Fibroblast of lung (primary cell): ENCODE measurements around the gene APRT.

Experiments used
- CTCF ChIP-seq, 2 donors: IDR thresholded peaks in 1 of 2; conservative IDR thresholded peaks in 1 of 2; 1 replicate in 1 of 2; 2 replicates in 1 of 2; pipeline ENCODE4 v1.5.1; 2011 to 2012; ENCODE audit warnings: low read length in 2 of 2, control low read depth in 1 of 2, inconsistent platforms in 1 of 2, low read depth in 1 of 2, mild to moderate bottlenecking in 1 of 2
- EZH2 ChIP-seq: IDR thresholded peaks from 2 replicates; pipeline ENCODE4 v1.5.1; 2012; ENCODE audit warnings: low read length, control low read depth, mild to moderate bottlenecking; ENCODE audit errors: missing control alignments

- TF ChIP-seq CTCF (conservative IDR thresholded peaks at IDR 0.05 in 1 of 2, IDR thresholded peaks at IDR 0.05 in 1 of 2; ENCODE audit: low read depth in 1 of 2, low read length in 2 of 2) (no peak), EZH2 (no peak)
These were observed 48.1 kb downstream of the APRT start for GRCh38 chr16:88763502-88764053.
